Naive thymus-derived CD8-positive, alpha-beta T cell (primary cell): Measurements from ENCODE around the gene TMPRSS7. TPM values are rescaled to one million over a fixed set of nuclear protein-coding genes. Genes with fewer than 3 reads are reported as not detected.

Experiments
- ATAC-seq, 2 donors: fragments of 150-1000 bp; cut with Tn5 transposase in 1 of 2; sonication (Bioruptor Pico), chemical (Tn5 transposase) in 1 of 2; 1 replicate in 1 of 2; 2 replicates in 1 of 2; pipeline ENCODE4 v1.10.0; 2021; ENCODE audit warnings: mild to moderate bottlenecking in 2 of 2, moderate library complexity in 2 of 2
- POLR2A ChIA-PET: fragments of 350-600 bp; sonication (Branson Sonifier 250); formaldehyde crosslinking; loops from one replicate; lab custom pipeline; 2021; ENCODE audit warnings: antibody characterized with exemption; lab: Charles Lee
- DNase-seq, 10 donors: peaks; one replicate each; pipeline versions ENCODE4 v3.0.0 to v3.0.0-alpha.2; 2020 to 2022
- H3K27ac Mint-ChIP-seq, 10 donors: one replicate each; pipeline ENCODE4 v1.8.0; 2020 to 2022; ENCODE audit warnings: mild to moderate bottlenecking in 10 of 10, mixed read lengths in 10 of 10, moderate library complexity in 4 of 10, inconsistent platforms in 1 of 10
- H3K27me3 Mint-ChIP-seq, 5 donors: one replicate each; pipeline ENCODE4 v1.8.0; 2021 to 2022; ENCODE audit warnings: mixed read lengths in 5 of 5
- H3K36me3 Mint-ChIP-seq, 3 donors: one replicate each; pipeline ENCODE4 v1.8.0; 2020 to 2022; ENCODE audit warnings: mixed read lengths in 3 of 3, mild to moderate bottlenecking in 2 of 3, inconsistent platforms in 1 of 3
- H3K4me1 Mint-ChIP-seq, 4 donors: one replicate each; pipeline ENCODE4 v1.8.0; 2021 to 2022; ENCODE audit warnings: mixed read lengths in 4 of 4
- H3K4me3 Mint-ChIP-seq, 10 donors: one replicate each; pipeline ENCODE4 v1.8.0; 2020 to 2022; ENCODE audit warnings: mild to moderate bottlenecking in 10 of 10, mixed read lengths in 10 of 10, moderate library complexity in 6 of 10, inconsistent platforms in 1 of 10
- H3K9me3 Mint-ChIP-seq, 9 donors: one replicate each; pipeline ENCODE4 v1.8.0; 2020 to 2022; ENCODE audit warnings: mixed read lengths in 9 of 9, mild to moderate bottlenecking in 3 of 9, inconsistent platforms in 1 of 9, moderate library complexity in 1 of 9
- polyA plus RNA-seq, 3 donors: library from polyadenylated mRNA; unstranded; fragments of 300-500 nt; fragmentation: Illumina TruSeq; gene quantifications; one replicate each; pipeline ENCODE4 v1.2.3, GENCODE V29; 2021
- total RNA-seq, 8 experiments: library from RNA in 2 of 8; stranded (reverse) in 2 of 8; gene quantifications; one replicate each; pipeline ENCODE4 v1.2.3 and lab custom pipeline; 2021 to 2026

The TMPRSS7 gene
- total and polyA plus RNA-seq, 5 experiments from 2014 or later = 0.08 to 0.12 TPM; not detected in 3

GRCh38 chr3:112092496-112093179 lies 58.1 kb downstream of the TMPRSS7 start:
- Mint-ChIP-seq H3K9me3 (no peaks in the 10 kb centered on the region), H3K4me3 (peak overlapping the region in 1 of 10 donors; percentile 42), H3K27me3 (peaks cover 0 to 22% (median 6%) of the 10 kb centered on the region in 5 donors), H3K36me3 (peaks cover 0 to 2% (median 0%) of the 10 kb centered on the region in 3 donors), H3K27ac (peak overlapping the region in 1 of 10 donors; percentile 35), H3K4me1 (peaks cover 9 to 25% (median 19%) of the 10 kb centered on the region in 4 donors)
- no peak for ATAC-seq
- POLR2A ChIA-PET = interaction anchor here (0.7 kb wide), 1 partner anchor 11 kb away, joined by 3 read pairs; no protein-coding TSS in a partner anchor
- DNase-seq = no peak

GRCh38 chr3:112093180-112093522 lies 58.6 kb downstream of the TMPRSS7 start:
- peaks cover 9 to 26% (median 19%) of the 10 kb centered on the region in 4 donors for H3K4me1 Mint-ChIP-seq
- POLR2A ChIA-PET = interaction anchor here (0.7 kb wide), 1 partner anchor 12 kb away, joined by 3 read pairs; no protein-coding TSS in a partner anchor
- H3K27me3 Mint-ChIP-seq = peaks cover 0 to 18% (median 8%) of the 10 kb centered on the region in 5 donors
- ATAC-seq (no peak), DNase-seq (no peak)
- H3K4me3 Mint-ChIP-seq = peak overlapping the region in 1 of 10 donors; percentile 42
- H3K36me3 Mint-ChIP-seq = peaks cover 0 to 2% (median 0%) of the 10 kb centered on the region in 3 donors
- H3K9me3 Mint-ChIP-seq = no peaks in the 10 kb centered on the region
- H3K27ac Mint-ChIP-seq = peak overlapping the region in 1 of 10 donors; percentile 38

DNA sequence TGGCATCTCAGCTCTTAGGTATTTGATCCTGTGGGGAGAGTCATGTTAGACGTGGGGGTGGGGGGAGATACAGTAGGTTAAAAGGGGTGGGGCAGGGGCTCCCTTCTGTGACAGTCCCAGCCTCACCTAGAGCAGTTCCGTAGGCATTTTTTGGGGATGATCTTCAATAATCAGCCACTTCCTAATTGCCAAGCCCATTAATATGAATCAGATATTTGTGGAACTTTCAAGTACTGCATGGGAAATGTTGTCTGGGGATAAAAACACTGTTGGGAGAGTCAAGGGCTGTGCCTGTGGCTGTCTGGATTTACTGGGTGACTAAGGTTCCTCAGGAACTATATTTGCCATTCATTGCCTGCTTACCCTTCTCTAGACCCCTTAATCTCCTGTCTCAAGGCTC lies 61.2 kb downstream of the TMPRSS7 start:
- ATAC-seq (no peak), DNase-seq (no peak)
- Mint-ChIP-seq H3K9me3 (peaks cover 0 to 8% (median 0%) of the 10 kb centered on the region in 9 donors), H3K4me1 (peaks cover 7 to 21% (median 16%) of the 10 kb centered on the region in 4 donors), H3K4me3 (no peak overlapping the region), H3K36me3 (peaks cover 0 to 6% (median 0%) of the 10 kb centered on the region in 3 donors), H3K27ac (no peak overlapping the region), H3K27me3 (peaks cover 3 to 9% (median 4%) of the 10 kb centered on the region in 5 donors)
- POLR2A ChIA-PET = no interaction called here

GRCh38 chr3:112096176-112096575 lies 61.6 kb downstream of the TMPRSS7 start:
- Mint-ChIP-seq H3K9me3 (peaks cover 0 to 8% (median 0%) of the 10 kb centered on the region in 9 donors), H3K36me3 (peaks cover 0 to 6% (median 0%) of the 10 kb centered on the region in 3 donors), H3K27ac (no peak overlapping the region), H3K27me3 (peaks cover 3 to 9% (median 4%) of the 10 kb centered on the region in 5 donors), H3K4me3 (no peak overlapping the region), H3K4me1 (peaks cover 7 to 16% (median 14%) of the 10 kb centered on the region in 4 donors)
- POLR2A ChIA-PET = no interaction called here
- DNase-seq = no peak
- no peak for ATAC-seq

DNA sequence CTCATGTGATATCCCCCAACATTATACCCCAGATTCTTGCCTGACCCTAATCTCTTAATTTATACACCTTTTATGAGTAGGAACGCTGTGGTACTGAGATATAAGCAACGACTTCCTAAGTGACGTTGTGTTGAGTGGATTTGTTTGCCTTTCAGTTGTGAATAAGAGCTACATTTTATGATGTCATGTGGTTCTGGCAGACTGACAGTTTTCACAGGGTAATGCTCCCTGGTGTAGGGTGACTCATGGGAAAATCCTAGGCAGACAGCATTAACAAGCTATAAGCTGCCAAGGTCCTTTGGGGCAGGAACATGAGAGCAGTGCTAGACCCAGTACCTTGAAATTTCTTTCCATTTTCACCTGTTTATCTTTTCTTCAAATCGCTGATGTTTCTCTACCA lies 62.8 kb downstream of the TMPRSS7 start:
- no peak for DNase-seq
- ATAC-seq = no peak
- Mint-ChIP-seq H3K4me1 (peaks cover 7 to 12% (median 10%) of the 10 kb centered on the region in 4 donors), H3K4me3 (no peak overlapping the region), H3K9me3 (peaks cover 0 to 8% (median 0%) of the 10 kb centered on the region in 9 donors), H3K27ac (no peak overlapping the region), H3K27me3 (peaks cover 3 to 9% (median 4%) of the 10 kb centered on the region in 5 donors), H3K36me3 (peaks cover 0 to 6% (median 0%) of the 10 kb centered on the region in 3 donors)
- POLR2A ChIA-PET = no interaction called here

DNA sequence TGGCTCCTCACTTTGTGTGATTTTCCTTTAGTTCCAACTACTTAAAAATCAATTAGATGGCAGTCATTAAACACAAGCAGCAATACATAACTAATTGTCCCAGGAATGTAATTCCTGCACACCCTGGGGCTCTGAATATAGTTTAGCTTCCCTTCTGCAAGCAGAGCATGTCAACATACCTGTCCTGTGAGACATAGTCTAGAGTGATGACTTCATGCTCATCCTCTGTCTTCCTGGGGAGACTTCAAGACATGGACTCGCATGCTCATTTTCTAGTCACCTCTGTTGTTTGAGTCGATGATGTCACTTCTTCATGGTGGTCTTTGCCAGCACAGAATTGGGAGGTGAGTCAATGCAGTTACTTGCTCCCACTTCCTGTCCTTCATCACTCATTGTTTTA lies 67.4 kb downstream of the TMPRSS7 start:
- DNase-seq (no peak), ATAC-seq (no peak)
- Mint-ChIP-seq H3K4me1 (peaks cover 0 to 3% (median 0%) of the 10 kb centered on the region in 4 donors), H3K36me3 (peaks cover 0 to 6% (median 3%) of the 10 kb centered on the region in 3 donors), H3K27ac (no peak overlapping the region), H3K4me3 (no peak overlapping the region), H3K27me3 (peaks cover 0 to 9% (median 3%) of the 10 kb centered on the region in 5 donors), H3K9me3 (peaks cover 0 to 8% (median 0%) of the 10 kb centered on the region in 9 donors)
- POLR2A ChIA-PET = no interaction called here

DNA sequence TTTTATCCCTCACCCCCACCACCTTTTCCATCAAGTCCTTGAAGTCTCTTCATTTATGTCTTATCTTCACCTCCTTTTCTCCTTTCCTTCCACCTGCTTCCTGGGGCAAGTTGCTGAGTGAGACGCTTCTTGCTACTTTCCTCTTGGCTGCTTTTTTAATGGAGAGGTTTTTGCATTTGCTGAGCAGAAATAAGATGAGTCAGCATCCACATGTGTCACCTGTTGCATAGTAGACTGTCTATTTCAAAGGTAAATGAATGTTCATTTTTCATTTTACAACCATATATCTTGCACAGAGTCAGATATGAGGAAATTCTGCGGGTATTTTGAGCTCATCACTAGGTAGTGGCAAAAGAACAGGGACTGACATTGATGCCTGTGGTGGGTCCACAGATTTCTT lies 70.2 kb downstream of the TMPRSS7 start:
- Mint-ChIP-seq H3K27ac (no peak overlapping the region), H3K4me1 (no peaks in the 10 kb centered on the region), H3K27me3 (no peaks in the 10 kb centered on the region), H3K4me3 (no peak overlapping the region), H3K9me3 (no peaks in the 10 kb centered on the region), H3K36me3 (peaks cover 0 to 6% (median 0%) of the 10 kb centered on the region in 3 donors)
- ATAC-seq (no peak), DNase-seq (no peak)
- POLR2A ChIA-PET = no interaction called here

- no peak overlapping the region for H3K4me3 Mint-ChIP-seq
- ATAC-seq = no peak
- POLR2A ChIA-PET = no interaction called here
Observed at GRCh38 chr3:112109322-112109721, 74.8 kb downstream of the TMPRSS7 start.

DNA sequence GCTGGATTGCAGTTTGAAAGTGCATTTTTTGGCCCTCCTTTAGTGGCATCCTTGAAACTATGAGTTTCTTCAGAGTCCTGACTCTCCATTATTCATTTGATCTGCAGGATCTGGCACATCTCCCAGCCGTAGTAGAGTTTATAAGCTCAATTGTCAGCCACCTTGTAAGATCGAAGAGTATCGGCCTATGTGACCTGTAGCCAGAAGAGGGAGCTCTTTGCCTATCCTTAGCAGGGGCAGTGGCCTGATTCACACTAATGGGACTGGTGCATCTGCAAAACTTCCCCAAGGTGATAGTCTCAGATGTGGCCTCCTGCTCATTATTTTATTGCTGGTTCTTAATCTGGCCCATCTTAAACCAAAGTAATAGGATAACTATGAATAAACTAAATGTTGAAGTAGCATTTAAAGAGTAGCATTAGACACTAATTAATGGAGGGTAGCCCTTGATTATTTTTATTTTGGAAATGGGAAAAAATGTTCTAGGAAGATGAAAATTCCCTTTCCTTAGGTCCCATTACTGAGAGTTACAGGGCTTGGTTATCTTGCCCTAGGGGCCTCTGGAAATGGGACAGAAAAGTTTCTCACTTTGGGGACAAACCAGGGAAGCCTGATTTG lies 77.4 kb downstream of the TMPRSS7 start:
- peak; percentile 9 to 78 (median 64) for DNase-seq

More at GRCh38 chr3:112109322-112109721, 74.8 kb downstream of the TMPRSS7 start:
- Mint-ChIP-seq H3K36me3 (no peaks in the 10 kb centered on the region), H3K9me3 (no peaks in the 10 kb centered on the region), H3K27ac (no peak overlapping the region), H3K27me3 (no peaks in the 10 kb centered on the region), H3K4me1 (peaks cover 0 to 16% (median 7%) of the 10 kb centered on the region in 4 donors)
- DNase-seq = no peak

DNA sequence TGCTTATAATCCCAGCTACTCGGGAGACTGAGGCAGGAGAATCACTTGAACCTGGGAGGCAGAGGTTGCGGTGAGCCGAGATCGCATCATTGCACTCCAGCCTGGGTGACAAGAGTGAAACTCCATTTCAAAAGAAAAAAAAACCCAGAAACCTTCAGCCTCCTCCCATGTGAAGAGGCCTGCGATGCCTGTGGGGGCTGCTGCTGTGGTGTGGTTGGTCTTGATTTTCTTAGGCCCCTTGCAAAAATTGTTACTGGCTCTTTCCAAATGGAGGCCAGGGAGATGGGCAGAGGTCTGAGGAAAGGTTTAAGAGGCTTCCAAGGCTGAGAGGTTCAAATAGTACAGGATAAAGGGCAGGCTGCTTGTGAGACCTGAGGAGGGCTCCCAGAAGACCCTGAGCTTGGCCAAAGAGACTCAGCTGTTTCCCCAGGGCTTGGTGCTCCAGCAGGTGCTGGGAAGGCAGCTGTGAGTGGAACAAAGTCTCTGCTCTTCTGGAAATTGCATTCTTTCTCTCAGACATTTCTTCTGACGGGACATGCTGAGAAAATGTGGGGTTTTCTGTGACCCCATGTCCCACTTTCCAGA lies 80.1 kb downstream of the TMPRSS7 start:
- Mint-ChIP-seq H3K27me3 (no peaks in the 10 kb centered on the region), H3K4me1 (peaks cover 6 to 64% (median 36%) of the 10 kb centered on the region in 4 donors), H3K9me3 (no peaks in the 10 kb centered on the region), H3K4me3 (no peak overlapping the region), H3K36me3 (peaks cover 0 to 2% (median 0%) of the 10 kb centered on the region in 3 donors), H3K27ac (peak overlapping the region in 5 of 10 donors; percentile 10 to 74 (median 50))
- DNase-seq = no peak
- POLR2A ChIA-PET = no interaction called here
- no peak for ATAC-seq

More for the DNA sequence above, 77.4 kb downstream of the TMPRSS7 start:
- Mint-ChIP-seq H3K27ac (peak overlapping the region in 5 of 10 donors; percentile 3 to 77 (median 41)), H3K4me1 (peaks cover 3 to 38% (median 13%) of the 10 kb centered on the region in 4 donors), H3K36me3 (peaks cover 0 to 2% (median 0%) of the 10 kb centered on the region in 3 donors), H3K4me3 (no peak overlapping the region), H3K27me3 (no peaks in the 10 kb centered on the region), H3K9me3 (no peaks in the 10 kb centered on the region)
- peak; percentile 95 to 97 for ATAC-seq
- POLR2A ChIA-PET = interaction anchor here (0.5 kb wide), 1 partner anchor 220 kb away, joined by 3 read pairs; no protein-coding TSS in a partner anchor

- POLR2A ChIA-PET = no interaction called here
- ATAC-seq = no peak
- Mint-ChIP-seq H3K4me1 (peaks cover 9 to 70% (median 42%) of the 10 kb centered on the region in 4 donors), H3K9me3 (no peaks in the 10 kb centered on the region), H3K4me3 (peak overlapping the region in 2 of 10 donors; percentile 11 to 24), H3K27ac (peak overlapping the region in 5 of 10 donors; percentile 10 to 74 (median 50)), H3K36me3 (peaks cover 0 to 2% (median 0%) of the 10 kb centered on the region in 3 donors), H3K27me3 (no peaks in the 10 kb centered on the region)
- DNase-seq = no peak
Observed at GRCh38 chr3:112115161-112115739, 80.7 kb downstream of the TMPRSS7 start.

- H3K9me3 Mint-ChIP-seq = no peaks in the 10 kb centered on the region
- no peaks in the 10 kb centered on the region for H3K27me3 Mint-ChIP-seq
- peaks cover 13 to 76% (median 47%) of the 10 kb centered on the region in 4 donors for H3K4me1 Mint-ChIP-seq
- POLR2A ChIA-PET = no interaction called here
- peaks cover 0 to 2% (median 0%) of the 10 kb centered on the region in 3 donors for H3K36me3 Mint-ChIP-seq
- no peak overlapping the region for H3K4me3 Mint-ChIP-seq
- DNase-seq = no peak
- H3K27ac Mint-ChIP-seq = peak overlapping the region in 3 of 10 donors; percentile 11 to 74 (median 28)
- no peak for ATAC-seq
Observed at GRCh38 chr3:112115806-112116383, 81.4 kb downstream of the TMPRSS7 start.
